Glomerular visceral epithelial cell (primary cell): ENCODE data around the gene ZNF814.
A peak's percentile ranks its signal among the peaks of the same experiment; 100 is the strongest.
"Not testable (repeated sequence)": the region's sequence is repeated elsewhere in the genome, so short reads cannot be mapped to it uniquely, and the experiment has no call there.

ENCODE experiments used
- DNase-seq: peaks from one replicate; pipeline ENCODE4 v3.0.0-alpha.2; 2016; ENCODE audit errors: extremely low spot score

ZNF814 gene

DNA sequence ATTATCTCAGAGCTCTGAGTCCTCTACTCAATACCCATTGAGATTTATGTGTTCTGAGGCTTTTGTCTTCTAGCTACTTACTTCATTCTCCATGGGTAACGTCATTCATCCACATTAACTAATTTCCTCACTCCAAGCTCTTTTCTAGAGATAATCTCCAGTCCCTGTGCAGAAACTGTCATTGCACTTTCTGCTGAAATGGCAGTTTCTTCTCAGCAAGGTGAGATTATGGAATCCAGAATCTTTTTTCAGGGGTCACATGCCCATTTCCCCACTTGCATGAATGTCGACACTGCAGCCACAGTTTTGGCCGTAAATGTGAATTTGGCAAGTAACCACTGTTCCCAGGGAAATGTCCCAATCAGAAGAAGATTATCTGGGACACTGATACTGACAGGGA lies 26.5 kb downstream of the ZNF814 start:
- not testable (repeated sequence) for DNase-seq

DNA sequence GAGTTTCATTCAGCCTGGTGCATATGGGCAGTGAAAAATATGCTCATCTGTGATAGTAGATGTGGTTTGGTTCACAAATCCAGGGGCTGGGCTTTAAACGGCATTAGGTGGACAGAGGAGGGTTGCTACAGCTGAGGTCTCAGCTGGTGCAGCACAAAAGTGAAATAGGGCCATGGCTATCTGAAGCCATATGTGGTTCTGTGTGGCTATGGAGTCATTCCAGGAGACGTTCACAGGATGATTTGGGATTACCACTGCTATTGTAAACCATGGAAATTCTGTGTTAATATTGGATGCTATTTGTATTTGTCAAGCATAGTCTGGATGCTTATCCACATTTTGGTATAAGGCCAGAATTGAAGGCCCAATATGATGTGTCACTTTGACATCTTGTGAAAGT lies 34.7 kb downstream of the ZNF814 start:
- not testable (repeated sequence) for DNase-seq

DNA sequence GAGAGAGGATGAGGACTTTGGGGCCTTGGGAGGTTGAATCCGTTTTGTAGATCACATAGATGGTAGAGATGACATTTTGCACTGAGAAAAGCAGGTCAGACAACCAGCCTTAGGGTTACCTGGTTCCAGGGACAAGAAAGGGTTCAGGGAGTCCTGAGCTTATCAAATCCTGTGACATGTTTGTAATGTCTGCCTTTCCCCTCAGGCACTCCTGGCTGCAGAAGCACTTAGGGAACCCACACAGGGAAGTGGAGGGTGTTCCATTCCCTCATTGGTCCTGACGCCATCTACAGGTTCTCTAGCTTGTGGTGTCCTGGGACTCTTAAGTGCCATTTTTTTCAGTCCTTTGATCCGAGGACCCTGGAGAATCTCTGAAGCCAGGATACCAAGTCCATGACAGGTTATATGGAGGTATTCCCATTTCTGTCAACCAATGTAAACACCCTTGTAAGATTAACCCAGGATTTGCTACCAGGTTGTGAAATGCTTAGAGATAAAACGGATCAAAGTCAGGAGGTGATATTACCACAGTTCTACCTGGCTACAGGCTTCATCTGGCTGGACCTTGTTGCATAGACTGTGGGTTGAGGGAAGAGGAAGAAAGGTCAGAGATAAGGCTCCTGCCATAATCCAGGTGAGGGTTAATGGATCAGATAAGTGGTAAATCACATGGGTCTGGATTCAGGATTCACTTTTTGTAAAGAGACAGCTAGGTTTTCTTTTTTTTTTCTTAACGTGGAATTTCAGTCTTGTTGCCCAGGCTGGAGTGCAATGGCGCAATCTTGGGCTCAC lies 36.8 kb downstream of the ZNF814 start:
- not testable (repeated sequence) for DNase-seq

DNA sequence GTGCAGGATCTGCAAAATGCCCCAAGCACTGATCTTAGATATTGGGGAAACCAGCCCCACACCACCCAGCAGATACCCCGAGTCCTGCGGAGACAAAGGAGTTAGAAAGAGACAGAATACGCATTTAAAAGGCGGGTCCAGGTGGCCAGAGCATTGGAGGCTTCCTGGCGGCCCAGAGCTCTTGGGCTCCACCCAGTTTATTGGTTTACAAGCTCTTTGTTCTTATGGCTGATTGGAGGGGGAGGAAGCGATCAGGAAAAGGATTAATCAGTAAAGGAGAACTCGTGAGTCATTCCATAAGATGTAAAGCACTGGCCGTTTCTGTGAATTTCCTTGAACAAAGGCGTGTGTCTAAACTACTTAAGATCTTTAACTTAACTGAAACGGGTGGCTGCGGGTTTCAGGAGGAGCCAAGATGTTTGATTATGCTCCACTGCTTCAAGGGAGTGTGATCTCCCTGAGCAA lies 38.3 kb downstream of the ZNF814 start:
- peak; percentile 89 for DNase-seq

DNA sequence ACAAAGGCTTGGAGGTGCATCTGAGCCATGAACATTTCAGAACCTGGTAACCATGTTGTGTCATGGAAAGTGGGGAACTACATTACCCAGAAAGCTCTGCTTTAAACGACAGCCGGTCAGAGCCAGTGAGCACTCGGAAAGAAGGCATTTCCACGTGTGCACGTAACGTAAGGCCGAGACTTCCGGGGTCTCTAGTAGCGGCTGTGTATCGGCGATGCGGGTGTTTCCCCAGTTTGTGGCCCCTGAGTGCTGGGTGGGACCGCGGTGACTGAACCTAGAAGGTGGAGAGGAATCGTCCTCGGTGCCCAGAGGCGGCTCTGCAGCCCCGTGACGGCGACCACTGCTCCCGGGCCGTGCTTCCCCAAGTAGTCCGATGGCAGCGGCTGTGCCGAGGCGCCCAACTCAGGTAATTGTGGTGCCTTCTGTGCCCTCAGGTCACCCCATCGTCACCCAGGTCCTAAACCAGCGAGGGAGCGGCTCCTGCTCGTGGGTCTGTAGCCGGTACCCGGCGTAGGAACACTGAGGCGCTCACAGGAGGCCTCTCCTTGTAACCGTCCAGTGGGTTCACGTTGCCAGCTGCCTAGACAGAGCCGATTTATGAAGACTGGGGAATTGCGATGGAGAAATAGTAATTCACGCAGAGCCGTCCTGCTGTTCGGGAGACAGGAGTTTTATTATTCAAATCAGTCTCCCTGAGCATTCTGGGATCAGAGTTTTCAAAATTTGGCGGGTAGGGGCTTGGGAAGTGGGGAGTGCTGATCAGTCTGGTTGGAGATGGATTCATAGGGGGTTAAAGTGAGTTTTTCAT lies 39.0 kb downstream of the ZNF814 start, which contains the start of gene ZNF587:
Gene ZNF587, plus strand, starts transcription at position 194 of the 808 bp plus-strand sequence. Its CDS starts 180 bp downstream, at position 374.
- peak; percentile 84 for DNase-seq

DNA sequence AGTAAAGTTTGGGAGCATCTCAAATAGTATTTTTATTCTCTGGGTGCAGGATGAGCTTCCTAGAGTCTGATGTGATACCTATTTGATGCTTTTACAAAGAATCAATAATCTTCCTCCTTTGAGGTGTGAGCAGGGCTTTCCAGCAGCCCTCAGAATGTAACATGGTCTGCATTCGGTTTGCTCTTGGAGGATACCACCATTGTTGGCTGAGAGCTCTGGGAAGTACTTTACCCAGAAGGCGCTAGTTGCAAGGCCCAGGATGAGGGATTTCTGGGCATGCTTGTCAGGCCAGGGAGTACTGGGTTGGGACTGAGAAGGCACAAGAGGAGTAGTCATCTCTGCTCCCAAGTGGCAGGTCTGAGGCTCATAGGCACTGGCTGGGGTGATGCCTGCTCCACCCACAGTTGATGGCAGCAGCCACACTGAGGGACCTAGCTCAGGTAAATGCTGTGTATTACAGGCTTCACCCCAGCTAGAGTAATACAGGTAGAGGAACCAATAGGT lies 39.6 kb downstream of the ZNF814 start:
- DNase-seq: not testable (repeated sequence)

DNA sequence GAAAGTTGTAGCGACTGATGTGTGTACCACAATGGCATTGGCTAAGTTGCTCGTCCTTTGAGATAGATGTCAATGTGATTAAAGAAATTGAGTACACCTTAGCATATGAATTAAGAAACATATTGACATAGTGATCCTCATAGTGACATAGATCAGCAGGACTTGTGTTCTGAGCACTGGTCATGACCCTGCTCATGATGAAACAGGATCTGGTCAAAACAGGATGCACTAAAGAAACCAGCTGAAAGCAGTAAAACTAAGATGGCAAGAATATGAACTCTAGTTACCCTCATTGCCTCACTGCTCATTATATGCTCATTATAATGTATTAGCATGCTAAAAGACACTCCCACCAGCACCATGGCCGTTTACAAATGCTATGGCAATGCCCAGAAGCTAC lies 41.7 kb downstream of the ZNF814 start:
- DNase-seq: not testable (repeated sequence)

DNA sequence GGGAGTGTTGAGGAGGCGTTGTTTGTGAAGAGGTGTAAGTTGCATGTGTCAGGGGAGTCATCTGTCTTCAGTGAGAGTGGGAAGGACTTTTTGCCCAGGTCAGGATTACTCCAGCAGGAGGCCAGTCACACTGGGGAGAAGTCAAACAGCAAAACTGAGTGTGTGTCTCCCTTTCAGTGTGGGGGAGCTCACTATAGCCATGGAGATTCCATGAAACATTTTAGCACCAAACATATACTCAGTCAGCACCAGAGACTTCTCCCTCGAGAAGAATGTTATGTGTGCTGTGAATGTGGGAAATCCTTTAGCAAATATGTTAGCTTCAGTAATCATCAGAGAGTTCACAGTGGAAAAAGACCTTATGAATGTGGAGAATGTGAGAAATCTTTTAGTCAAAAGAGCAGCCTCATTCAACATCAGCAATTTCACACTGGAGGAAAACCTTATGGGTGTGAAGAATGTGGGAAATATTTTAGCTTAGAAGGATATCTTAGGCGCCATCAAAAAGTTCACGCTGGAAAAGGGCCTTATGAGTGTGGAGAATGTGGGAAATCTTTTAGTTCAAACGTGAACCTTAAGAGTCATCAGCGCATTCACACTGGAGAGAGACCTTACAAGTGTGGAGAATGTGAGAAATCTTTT lies 47.6 kb downstream of the ZNF814 start:
- DNase-seq: no peak

DNA sequence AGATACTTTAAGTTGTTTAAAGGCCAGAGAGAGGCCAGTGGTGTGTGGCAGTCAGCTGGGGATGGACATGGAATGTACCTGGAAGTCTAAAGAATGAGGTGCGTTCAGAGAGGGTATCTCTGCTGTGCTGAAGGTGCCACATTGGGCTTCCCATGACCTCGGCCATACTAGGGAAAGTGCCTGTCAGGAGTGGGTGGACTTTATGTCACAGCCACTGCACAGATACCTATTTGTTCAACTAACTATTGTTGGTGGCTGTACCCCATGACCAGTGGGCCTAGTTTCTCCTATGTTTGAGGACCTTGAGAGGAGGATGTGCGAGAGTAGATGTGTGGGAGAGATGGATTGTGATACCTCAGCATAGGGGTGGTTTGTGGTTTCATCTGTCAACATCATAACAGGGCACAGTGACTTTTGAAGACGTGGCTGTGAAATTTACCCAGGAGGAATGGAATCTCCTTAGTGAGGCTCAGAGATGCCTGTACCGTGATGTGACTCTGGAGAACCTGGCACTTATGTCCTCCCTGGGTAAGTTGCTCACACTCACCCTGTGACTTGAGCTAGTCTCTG lies 50.1 kb downstream of the ZNF814 start:
- DNase-seq: not testable (repeated sequence)

DNA sequence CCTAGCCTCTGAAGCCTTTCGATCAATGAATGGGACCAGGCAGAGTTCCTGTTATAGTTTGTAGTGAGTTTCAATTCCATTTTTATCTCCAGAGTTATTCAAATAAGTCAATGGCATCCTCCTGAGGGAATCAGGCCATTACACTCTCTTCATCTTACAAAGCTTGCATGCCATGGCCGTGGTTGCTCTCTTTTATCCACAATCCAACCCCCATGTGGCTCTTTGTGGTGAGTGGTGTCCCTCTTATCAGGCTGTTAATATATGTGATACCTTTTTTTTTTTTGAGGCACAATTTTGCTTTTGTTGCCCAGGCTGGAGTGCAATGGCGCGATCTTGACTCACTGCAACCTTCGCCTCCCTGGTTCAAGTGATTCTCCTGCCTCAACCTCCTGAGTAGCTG lies 51.8 kb downstream of the ZNF814 start:
- DNase-seq: not testable (repeated sequence)

DNA sequence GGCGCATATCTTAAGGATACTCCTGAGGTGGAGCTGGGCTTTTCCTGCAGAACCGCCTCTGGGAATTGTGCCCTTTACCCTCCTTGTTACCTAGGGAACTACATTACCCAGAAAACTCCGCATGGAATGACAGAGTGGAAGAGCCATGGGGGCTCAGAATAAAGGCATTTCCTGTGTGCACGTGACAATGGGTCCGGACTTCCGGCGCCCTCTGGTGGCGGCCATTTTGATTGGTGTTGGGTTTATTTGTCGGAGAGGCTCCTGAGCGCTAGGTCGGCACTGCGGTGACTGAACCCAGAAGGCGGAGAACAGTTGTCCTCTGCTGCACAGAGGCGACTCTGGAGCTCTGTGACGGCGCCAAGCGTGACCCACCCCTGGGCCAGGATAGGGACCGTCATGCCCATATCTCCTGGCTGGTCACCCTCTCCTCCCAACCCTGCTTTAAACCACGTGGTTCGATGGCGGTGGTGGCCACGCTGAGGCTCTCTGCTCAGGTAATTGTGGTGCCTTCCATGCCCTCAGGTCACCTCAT lies 58.7 kb downstream of the ZNF814 start, which contains the start of gene ZNF587B:
Gene ZNF587B, plus strand, starts transcription at position 229 of the 532 bp plus-strand sequence. Its CDS starts 230 bp downstream, at position 459.
- peak; percentile 20 for DNase-seq

DNA sequence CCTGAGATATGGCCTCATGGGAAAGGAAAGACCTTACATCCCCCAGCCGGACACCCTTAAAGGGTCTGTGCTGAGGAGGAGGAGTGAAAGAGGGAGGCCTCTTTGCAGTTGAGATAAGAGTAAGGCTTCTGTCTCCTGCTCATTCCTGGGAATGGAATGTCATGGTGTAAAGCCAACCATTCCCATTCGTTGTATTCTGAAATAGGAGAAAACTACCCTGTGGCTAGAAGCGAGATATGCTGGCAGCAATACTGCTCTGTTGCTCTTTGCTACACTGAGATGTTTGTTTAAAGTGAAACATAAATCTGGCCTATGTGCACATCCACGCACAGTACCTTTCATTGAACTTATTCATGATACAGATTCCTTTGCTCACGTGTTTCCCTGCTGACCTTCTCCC lies 59.5 kb downstream of the ZNF814 start:
- DNase-seq: no peak

DNA sequence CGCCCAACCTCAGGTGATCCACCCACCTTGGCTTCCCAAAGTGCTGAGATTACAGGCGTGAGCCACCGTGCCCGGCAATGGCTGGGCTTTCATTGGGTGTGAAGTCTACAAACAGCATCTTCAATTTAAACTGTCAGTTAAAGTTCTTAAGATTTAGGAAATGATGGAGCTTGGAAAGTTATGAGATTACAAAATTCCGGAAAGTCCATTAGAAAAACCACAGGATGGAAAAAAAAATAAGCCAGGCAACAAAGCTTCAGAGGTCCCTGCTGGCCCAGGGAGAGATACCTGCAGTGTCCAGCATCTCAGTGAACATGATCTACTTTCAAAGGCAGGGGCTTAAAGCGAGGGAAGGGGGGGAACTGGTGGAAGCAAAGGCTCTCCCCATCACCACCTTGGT lies 63.3 kb downstream of the ZNF814 start:
- no peak for DNase-seq

DNA sequence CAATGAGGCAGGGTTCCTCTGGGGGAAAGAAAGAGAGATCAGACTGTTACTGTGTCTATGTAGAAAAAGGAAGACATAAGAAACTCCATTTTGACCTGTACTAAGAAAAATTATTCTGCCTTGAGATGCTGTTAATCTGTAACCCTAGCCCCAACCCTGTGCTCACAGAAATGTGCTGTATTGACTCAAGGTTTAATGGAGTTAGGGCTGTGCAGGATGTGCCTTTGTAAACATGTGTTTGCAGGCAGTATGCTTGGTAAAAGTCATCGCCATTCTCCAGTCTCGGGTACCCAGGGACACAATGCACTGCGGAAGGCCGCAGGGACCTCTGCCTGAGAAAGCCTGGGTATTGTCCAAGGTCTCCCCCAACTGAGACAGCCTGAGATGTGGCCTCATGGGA lies 65.2 kb downstream of the ZNF814 start:
- DNase-seq: not testable (repeated sequence)

DNA sequence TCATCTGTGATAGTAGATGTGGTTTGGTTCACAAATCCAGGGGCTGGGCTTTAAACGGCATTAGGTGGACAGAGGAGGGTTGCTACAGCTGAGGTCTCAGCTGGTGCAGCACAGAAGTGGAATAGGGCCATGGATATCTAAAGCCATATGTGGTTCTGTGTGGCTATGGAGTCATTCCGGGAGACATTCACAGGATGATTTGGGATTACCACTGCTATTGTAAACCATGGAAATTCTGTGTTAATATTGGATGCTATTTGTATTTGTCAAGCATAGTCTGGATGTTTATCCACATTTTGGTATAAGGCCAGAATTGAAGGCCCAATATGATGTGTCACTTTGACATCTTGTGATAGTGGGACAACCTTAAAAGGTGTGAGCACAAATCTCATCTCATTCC lies 65.7 kb downstream of the ZNF814 start:
- DNase-seq: not testable (repeated sequence)

DNA sequence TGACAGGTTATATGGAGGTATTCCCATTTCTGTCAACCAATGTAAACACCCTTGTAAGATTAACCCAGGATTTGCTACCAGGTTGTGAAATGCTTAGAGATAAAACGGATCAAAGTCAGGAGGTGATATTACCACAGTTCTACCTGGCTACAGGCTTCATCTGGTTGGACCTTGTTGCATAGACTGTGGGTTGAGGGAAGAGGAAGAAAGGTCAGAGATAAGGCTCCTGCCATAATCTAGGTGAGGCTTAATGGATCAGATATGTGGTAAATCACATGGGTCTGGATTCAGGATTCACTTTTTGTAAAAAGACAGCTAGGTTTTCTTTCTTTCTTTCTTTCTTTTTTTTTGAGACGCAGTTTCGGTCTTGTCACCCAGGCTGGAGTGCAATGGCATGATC lies 67.3 kb downstream of the ZNF814 start:
- not testable (repeated sequence) for DNase-seq

DNA sequence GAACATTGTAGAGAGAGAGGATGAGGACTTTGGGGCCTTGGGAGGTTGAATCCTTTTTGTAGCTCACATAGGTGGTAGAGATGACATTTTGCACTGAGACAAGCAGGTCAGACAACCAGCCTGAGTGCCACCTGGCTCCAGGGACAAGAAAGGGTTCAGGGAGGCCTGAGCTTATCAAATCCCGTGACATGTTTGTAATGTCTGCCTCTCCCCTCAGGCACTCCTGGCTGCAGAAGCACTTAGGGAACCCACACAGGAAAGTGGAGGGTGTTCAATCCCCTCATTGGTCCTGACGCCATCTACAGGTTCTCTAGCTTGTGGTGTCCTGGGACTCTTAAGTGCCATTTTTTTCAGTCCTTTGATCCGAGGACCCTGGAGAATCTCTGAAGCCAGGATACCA lies 67.7 kb downstream of the ZNF814 start:
- DNase-seq: not testable (repeated sequence)

DNA sequence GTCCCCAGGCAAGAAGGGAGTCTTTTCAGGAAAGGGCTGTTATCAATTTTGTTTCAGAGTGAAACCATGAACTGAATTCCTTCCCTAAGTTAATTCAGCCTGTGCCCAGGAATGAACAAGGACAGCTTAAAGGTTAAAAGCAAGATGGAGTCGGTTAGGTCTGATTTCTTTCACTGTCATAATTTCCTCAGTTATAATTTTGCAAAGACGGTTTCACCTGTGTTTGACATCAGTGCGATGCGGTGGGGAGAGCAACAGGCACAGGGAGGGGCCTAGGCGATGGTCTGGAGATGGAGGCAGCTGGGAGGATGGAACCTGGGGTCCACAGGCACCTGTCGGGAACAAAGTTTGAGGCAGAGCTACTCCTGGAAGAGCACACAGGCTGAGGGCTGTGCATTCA lies 68.2 kb downstream of the ZNF814 start:
- DNase-seq: no peak

DNA sequence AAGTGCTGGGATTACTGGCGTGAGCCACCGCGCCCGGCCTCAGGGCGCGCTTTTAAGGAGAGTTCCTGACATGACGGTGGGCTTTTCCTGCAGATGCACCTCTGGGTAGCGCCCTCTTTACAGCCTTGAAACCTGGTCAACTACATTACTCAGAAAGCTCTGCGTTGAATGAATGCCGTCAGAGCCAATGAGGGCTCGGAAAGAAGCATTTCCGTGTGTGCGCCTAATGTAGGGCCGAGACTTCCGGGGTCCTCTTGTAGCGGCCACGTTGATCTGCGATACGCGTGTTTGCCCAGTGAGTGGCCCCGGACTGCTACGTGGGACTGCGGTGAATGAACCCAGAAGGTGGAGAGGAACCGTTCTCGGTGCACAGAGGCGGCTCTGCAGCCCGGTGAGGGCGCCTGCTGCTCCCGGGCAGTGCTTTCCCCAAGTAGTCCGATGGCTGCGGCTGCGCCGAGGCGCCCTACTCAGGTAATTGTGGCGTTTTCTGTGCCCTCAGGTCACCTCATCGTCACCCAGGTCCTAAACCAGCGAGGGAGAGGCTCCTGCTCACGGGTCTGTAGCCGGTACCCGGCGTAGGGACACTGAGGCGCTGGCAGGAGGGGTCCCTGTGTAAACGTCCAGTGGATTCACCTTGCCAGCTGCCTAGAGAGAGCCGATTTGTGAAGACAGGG lies 69.2 kb downstream of the ZNF814 start:
- peak; percentile 92 for DNase-seq

DNA sequence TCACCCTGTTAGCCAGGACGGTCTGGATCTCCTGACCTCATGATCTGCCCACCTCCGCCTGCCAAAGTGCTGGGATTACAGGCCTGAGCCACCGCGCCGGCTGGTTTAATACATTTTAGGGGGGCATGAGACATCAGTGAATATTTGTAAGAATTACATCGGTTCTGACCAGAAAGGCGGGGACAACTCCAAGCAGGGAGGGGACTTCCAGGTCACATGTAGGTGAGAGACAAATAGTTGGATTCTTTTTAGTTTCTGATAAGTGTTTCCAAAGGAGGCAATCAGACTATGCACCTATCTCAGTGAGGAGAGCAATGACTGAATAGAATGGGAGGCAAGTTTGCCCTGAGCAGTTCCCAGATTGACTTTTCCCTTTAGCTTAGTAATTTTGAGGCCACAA lies 70.5 kb downstream of the ZNF814 start:
- no peak for DNase-seq

DNA sequence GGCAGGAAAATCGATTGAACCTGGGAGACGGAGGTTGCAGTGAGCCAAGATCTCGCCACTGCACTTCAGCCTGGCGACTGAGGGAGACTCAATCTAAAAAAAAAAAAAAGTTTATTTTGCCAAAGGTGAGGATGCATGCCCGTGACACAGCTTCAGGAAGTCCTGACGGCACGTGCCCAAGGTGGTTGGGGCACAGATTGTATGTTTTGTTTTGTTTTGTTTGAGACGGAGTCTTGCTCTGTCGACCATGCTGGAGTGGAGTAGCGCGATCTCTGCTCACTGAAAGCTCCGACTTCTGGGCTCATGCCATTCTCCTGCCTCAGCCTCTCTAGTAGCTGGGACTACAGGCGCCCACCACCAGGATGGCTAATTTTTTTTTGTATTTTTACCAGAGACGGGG lies 70.9 kb downstream of the ZNF814 start:
- DNase-seq: no peak
